ENCODE data around the gene SIPA1L3.

GRCh38 chr19:38162094-38162493 is 255.1 kb downstream of the SIPA1L3 start:
- TF ChIP-seq, protein P1, sequence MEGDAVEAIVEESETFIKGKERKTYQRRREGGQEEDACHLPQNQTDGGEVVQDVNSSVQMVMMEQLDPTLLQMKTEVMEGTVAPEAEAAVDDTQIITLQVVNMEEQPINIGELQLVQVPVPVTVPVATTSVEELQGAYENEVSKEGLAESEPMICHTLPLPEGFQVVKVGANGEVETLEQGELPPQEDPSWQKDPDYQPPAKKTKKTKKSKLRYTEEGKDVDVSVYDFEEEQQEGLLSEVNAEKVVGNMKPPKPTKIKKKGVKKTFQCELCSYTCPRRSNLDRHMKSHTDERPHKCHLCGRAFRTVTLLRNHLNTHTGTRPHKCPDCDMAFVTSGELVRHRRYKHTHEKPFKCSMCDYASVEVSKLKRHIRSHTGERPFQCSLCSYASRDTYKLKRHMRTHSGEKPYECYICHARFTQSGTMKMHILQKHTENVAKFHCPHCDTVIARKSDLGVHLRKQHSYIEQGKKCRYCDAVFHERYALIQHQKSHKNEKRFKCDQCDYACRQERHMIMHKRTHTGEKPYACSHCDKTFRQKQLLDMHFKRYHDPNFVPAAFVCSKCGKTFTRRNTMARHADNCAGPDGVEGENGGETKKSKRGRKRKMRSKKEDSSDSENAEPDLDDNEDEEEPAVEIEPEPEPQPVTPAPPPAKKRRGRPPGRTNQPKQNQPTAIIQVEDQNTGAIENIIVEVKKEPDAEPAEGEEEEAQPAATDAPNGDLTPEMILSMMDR (IDR thresholded peaks at IDR 0.05): no peak
- TF ChIP-seq RCOR1 (IDR thresholded peaks at IDR 0.05; ENCODE audit: low read length): no peak
- no peak for TF ChIP-seq MAX (IDR thresholded peaks at IDR 0.05; ENCODE audit: low read depth)
- TF ChIP-seq EP300 (IDR thresholded peaks at IDR 0.05; ENCODE audit: borderline replicate concordance in 1 of 2, low read depth in 1 of 2, low read length in 1 of 2): no peak
- no peak for TF ChIP-seq FOXM1 (IDR thresholded peaks at IDR 0.05; ENCODE audit: low read depth)
- TF ChIP-seq USF1 (IDR thresholded peaks at IDR 0.05; ENCODE audit: borderline replicate concordance, low read depth): no peak
- no peak for TF ChIP-seq USF2 (IDR thresholded peaks at IDR 0.05; ENCODE audit: borderline replicate concordance, low read depth, low read length)
- no peak for TF ChIP-seq RAD21 (IDR thresholded peaks at IDR 0.05; ENCODE audit: low read length)
- TF ChIP-seq SIN3A (IDR thresholded peaks at IDR 0.05; ENCODE audit: borderline replicate concordance, low read depth, low read length): no peak

All from SK-N-SH (cell line).